K562 (cell line): ENCODE data around the gene SEPTIN2. TPM values are rescaled to one million over a fixed set of nuclear protein-coding genes. Genes with fewer than 3 reads are reported as not detected.

Source experiments
- CXXC5 ChIP-seq: fragments of 250-450 bp; sonication (Bioruptor Pico); IDR thresholded peaks from 2 replicates; pipeline ENCODE4 v1.8.0; 2022; ENCODE audit warnings: inconsistent platforms, mild to moderate bottlenecking, moderate library complexity
- GTF2E2 ChIP-seq: fragments of 200-800 bp; sonication (Bioruptor generic); IDR thresholded peaks from 2 replicates; pipeline ENCODE4 v1.6.1; 2016; ENCODE audit warnings: missing genetic modification characterization, missing compliant biosample characterization
- HDAC1 ChIP-seq, 2 experiments: fragments of 450-650 bp; IDR thresholded peaks; 2 replicates each; pipeline ENCODE4 v1.6.1; 2016 to 2017; ENCODE audit warnings: inconsistent platforms in 1 of 2, mild to moderate bottlenecking in 1 of 2, moderate library complexity in 1 of 2
- IFI16 ChIP-seq: fragments of 250-450 bp; sonication (Bioruptor Pico); IDR thresholded peaks from 2 replicates; pipeline ENCODE4 v2.1.2; 2022; ENCODE audit warnings: mild to moderate bottlenecking, inconsistent platforms
- MTA1 ChIP-seq: fragments of 450-650 bp; IDR thresholded peaks from 2 replicates; pipeline ENCODE4 v1.6.1; 2017; ENCODE audit warnings: borderline replicate concordance
- RBM22 ChIP-seq: fragments of 200-400 bp; formaldehyde crosslinking; IDR thresholded peaks from 2 replicates; pipeline ENCODE4 v1.6.1; 2018; ENCODE audit warnings: low read length, low read depth; ENCODE audit not compliant: poor library complexity, severe bottlenecking
- RBM25 ChIP-seq: fragments of 200-400 bp; formaldehyde crosslinking; IDR thresholded peaks from 2 replicates; pipeline ENCODE4 v1.6.1; 2018; ENCODE audit warnings: low read length, low read depth, moderate library complexity; ENCODE audit not compliant: severe bottlenecking
- ZNF253 ChIP-seq: fragments of 250-450 bp; sonication (Bioruptor Pico); conservative IDR thresholded peaks from 2 replicates; pipeline ENCODE4 v1.6.1; 2021; ENCODE audit warnings: mild to moderate bottlenecking
- ZNF436 ChIP-seq: fragments of 250-450, 450-650 bp; sonication (Bioruptor Pico); formaldehyde crosslinking; IDR thresholded peaks from 2 replicates; pipeline ENCODE4 v1.7.0; 2020; ENCODE audit warnings: mild to moderate bottlenecking
- ZNF785 ChIP-seq: fragments of 250-450 bp; sonication (Bioruptor Pico); IDR thresholded peaks from 2 replicates; pipeline ENCODE4 v1.4.0; 2020; ENCODE audit warnings: mild to moderate bottlenecking
- polyA plus RNA-seq, 8 experiments: library from polyadenylated mRNA; depleted of rRNA in 4 of 8; stranded (reverse) in 5 of 8; unstranded in 3 of 8; fragments of >200 nt; fragmentation: Nextera tagmentation in 2 of 8; fragmentation: Illumina TruSeq in 1 of 8; extraction: Ambion mirVana in 2 of 8; extraction: Trizol in 1 of 8; gene quantifications; 2 replicates each; pipeline versions ENCODE4 v1.2.1 to v1.2.3, GENCODE V29; 2011 to 2014; ENCODE audit warnings: inconsistent platforms in 1 of 8, missing spikeins in 1 of 8
- total RNA-seq, 7 experiments: library from RNA; depleted of rRNA in 6 of 7; stranded (reverse); fragments of >200 nt in 6 of 7; fragmentation: Illumina TruSeq in 2 of 7; extraction: Trizol in 2 of 7; gene quantifications; 2 replicates each; pipeline versions ENCODE4 v1.2.1 to v1.2.3, GENCODE V29; 2011 to 2021; ENCODE audit warnings: low replicate concordance in 1 of 7
- TF ChIP-seq, protein P1 (sequence below): conservative IDR thresholded peaks from 2 replicates; pipeline ENCODE4 v1.6.1; 2011; ENCODE audit warnings: low read depth, mild to moderate bottlenecking, low read length; ENCODE audit not compliant: control insufficient read depth
- TF ChIP-seq, protein P2 (sequence below): fragments of 200-400 bp; formaldehyde crosslinking; IDR thresholded peaks from 2 replicates; pipeline ENCODE4 v1.6.1; 2017; ENCODE audit warnings: mild to moderate bottlenecking, low read depth, low read length, moderate library complexity
- TF ChIP-seq, protein P3 (sequence below), 2 experiments: fragments of 450-650 bp; IDR thresholded peaks; 2 replicates each; pipeline ENCODE4 v1.6.1; 2016
- TF ChIP-seq, protein P4 (sequence below): sonication (generic); formaldehyde crosslinking; IDR thresholded peaks from 2 replicates; pipeline ENCODE4 v1.8.0; 2022; ENCODE audit warnings: mild to moderate bottlenecking, missing genetic modification reagents
- TF ChIP-seq, protein P5 (sequence below): fragments of 450-650 bp; formaldehyde crosslinking; IDR thresholded peaks from 2 replicates; pipeline ENCODE4 v1.4.0; 2020; ENCODE audit warnings: mild to moderate bottlenecking, moderate library complexity
- TF ChIP-seq, protein P6 (sequence below): fragments of 450-650 bp; formaldehyde crosslinking; conservative IDR thresholded peaks from 2 replicates; pipeline ENCODE4 v1.4.0; 2022; ENCODE audit warnings: mild to moderate bottlenecking, missing genetic modification characterization

Gene SEPTIN2
- total and polyA plus RNA-seq, 9 of the 15 experiments (the other 6 are each of a cell fraction or from before 2014, with no cell fraction given), result 121 to 367 (median 166) TPM

DNA sequence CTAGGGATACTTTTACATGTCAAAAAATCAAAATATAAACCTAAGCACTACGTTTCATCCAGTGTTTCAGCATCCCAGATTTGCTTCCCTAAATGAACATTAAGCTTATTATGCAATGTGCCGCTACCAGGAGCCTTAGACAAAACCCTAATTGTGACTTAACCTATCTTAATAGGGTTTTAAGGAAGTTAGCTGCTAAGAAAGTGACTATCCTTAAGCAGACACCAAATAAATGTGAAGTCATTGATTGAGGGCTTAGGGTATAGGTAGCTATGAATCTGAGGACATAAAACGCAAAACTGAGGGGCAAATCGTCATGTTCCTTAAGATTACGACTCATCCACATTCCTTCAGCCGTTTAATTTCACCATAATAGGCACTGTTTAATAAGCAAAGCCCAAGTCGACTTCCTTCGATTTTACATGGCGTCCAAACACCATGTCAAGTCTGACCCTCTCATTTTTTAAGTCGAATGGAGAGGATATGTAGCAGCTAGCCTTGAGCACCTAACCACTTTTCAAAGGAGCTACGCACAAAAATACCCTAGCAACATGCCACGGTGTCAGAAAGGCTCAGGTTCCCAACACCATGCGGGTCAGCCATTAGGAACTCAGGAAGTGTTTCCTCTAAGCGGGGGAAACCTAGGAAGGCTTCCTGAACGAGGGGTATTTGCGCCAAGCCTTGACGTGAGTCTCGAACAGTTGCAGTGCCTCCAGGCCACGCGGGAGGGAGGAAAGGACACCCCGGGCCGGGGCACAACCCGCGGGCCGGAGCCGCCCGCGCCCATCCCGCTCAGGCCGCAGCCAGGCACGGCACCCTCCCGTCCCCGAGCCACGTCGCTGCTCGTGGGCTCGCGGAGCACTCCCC is 1.3 kb upstream of the SEPTIN2 start (continued):
- TF ChIP-seq, protein P1, sequence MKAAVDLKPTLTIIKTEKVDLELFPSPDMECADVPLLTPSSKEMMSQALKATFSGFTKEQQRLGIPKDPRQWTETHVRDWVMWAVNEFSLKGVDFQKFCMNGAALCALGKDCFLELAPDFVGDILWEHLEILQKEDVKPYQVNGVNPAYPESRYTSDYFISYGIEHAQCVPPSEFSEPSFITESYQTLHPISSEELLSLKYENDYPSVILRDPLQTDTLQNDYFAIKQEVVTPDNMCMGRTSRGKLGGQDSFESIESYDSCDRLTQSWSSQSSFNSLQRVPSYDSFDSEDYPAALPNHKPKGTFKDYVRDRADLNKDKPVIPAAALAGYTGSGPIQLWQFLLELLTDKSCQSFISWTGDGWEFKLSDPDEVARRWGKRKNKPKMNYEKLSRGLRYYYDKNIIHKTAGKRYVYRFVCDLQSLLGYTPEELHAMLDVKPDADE, result peak; percentile 46; the same call in 1 of the 2 replicates
- TF ChIP-seq RBM25 (no peak), HDAC1 (IDR thresholded peaks at IDR 0.05) (peak in 1 of 2 experiments; percentile 45; a peak in 1 of 4 replicates), ZNF436 (0 out of 2 replicates have a peak, but pooled peaks have one; percentile 47), CXXC5 (CRISPR knock-in tag) (no peak), ZNF253 (CRISPR knock-in tag) (no peak), RBM22 (no peak), MTA1 (no peak), IFI16 (no peak), GTF2E2 (tag) (no peak), ZNF785 (no peak)
- TF ChIP-seq, protein P2, sequence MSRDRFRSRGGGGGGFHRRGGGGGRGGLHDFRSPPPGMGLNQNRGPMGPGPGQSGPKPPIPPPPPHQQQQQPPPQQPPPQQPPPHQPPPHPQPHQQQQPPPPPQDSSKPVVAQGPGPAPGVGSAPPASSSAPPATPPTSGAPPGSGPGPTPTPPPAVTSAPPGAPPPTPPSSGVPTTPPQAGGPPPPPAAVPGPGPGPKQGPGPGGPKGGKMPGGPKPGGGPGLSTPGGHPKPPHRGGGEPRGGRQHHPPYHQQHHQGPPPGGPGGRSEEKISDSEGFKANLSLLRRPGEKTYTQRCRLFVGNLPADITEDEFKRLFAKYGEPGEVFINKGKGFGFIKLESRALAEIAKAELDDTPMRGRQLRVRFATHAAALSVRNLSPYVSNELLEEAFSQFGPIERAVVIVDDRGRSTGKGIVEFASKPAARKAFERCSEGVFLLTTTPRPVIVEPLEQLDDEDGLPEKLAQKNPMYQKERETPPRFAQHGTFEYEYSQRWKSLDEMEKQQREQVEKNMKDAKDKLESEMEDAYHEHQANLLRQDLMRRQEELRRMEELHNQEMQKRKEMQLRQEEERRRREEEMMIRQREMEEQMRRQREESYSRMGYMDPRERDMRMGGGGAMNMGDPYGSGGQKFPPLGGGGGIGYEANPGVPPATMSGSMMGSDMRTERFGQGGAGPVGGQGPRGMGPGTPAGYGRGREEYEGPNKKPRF, result no peak
- TF ChIP-seq, protein P3, sequence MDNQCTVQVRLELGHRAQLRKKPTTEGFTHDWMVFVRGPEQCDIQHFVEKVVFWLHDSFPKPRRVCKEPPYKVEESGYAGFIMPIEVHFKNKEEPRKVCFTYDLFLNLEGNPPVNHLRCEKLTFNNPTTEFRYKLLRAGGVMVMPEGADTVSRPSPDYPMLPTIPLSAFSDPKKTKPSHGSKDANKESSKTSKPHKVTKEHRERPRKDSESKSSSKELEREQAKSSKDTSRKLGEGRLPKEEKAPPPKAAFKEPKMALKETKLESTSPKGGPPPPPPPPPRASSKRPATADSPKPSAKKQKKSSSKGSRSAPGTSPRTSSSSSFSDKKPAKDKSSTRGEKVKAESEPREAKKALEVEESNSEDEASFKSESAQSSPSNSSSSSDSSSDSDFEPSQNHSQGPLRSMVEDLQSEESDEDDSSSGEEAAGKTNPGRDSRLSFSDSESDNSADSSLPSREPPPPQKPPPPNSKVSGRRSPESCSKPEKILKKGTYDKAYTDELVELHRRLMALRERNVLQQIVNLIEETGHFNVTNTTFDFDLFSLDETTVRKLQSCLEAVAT (IDR thresholded peaks at IDR 0.05), result 0 out of 4 replicates have a peak, but pooled peaks of 1 of the 2 experiments have one; percentile 25
- TF ChIP-seq, protein P4, sequence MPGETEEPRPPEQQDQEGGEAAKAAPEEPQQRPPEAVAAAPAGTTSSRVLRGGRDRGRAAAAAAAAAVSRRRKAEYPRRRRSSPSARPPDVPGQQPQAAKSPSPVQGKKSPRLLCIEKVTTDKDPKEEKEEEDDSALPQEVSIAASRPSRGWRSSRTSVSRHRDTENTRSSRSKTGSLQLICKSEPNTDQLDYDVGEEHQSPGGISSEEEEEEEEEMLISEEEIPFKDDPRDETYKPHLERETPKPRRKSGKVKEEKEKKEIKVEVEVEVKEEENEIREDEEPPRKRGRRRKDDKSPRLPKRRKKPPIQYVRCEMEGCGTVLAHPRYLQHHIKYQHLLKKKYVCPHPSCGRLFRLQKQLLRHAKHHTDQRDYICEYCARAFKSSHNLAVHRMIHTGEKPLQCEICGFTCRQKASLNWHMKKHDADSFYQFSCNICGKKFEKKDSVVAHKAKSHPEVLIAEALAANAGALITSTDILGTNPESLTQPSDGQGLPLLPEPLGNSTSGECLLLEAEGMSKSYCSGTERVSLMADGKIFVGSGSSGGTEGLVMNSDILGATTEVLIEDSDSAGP (CRISPR knock-in tag), result no peak
- TF ChIP-seq, protein P5, sequence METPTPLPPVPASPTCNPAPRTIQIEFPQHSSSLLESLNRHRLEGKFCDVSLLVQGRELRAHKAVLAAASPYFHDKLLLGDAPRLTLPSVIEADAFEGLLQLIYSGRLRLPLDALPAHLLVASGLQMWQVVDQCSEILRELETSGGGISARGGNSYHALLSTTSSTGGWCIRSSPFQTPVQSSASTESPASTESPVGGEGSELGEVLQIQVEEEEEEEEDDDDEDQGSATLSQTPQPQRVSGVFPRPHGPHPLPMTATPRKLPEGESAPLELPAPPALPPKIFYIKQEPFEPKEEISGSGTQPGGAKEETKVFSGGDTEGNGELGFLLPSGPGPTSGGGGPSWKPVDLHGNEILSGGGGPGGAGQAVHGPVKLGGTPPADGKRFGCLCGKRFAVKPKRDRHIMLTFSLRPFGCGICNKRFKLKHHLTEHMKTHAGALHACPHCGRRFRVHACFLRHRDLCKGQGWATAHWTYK (CRISPR knock-in tag), result no peak
- TF ChIP-seq, protein P6, sequence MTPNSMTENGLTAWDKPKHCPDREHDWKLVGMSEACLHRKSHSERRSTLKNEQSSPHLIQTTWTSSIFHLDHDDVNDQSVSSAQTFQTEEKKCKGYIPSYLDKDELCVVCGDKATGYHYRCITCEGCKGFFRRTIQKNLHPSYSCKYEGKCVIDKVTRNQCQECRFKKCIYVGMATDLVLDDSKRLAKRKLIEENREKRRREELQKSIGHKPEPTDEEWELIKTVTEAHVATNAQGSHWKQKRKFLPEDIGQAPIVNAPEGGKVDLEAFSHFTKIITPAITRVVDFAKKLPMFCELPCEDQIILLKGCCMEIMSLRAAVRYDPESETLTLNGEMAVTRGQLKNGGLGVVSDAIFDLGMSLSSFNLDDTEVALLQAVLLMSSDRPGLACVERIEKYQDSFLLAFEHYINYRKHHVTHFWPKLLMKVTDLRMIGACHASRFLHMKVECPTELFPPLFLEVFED, result no peak
